LHCN-M2 (cell line): ENCODE results near the gene MYH11. TPM values are rescaled to one million over a fixed set of nuclear protein-coding genes. Genes with fewer than 3 reads are reported as not detected.
"Not testable (repeated sequence)": the region's sequence is repeated elsewhere in the genome, so short reads cannot be mapped to it uniquely, and the experiment has no call there.

ENCODE experiments used
- DNase-seq: peaks from one replicate; pipeline ENCODE4 v3.0.0-alpha.2; 2012; ENCODE audit warnings: low read depth
- total RNA-seq: library from RNA; depleted of rRNA; stranded (reverse); fragments of >200 nt; gene quantifications from 2 replicates; pipeline ENCODE4 v1.2.3, GENCODE V29; 2014

Gene MYH11
- total RNA-seq, 1 experiment from 2014 or later, result under 0.01 TPM

GRCh38 chr16:15879255-15879811, 22.5 kb upstream of the MYH11 start:
- peak; percentile 91 for DNase-seq

- DNase-seq, result no peak
Measured at GRCh38 chr16:15876503-15876902, 19.7 kb upstream of the MYH11 start.

GRCh38 chr16:15874745-15875314, 18.0 kb upstream of the MYH11 start:
- peak; percentile 57 for DNase-seq

GRCh38 chr16:15873737-15874136, 16.9 kb upstream of the MYH11 start:
- no peak for DNase-seq

GRCh38 chr16:15873301-15873700, 16.5 kb upstream of the MYH11 start:
- DNase-seq, result no peak

GRCh38 chr16:15870011-15870410, 13.2 kb upstream of the MYH11 start:
- DNase-seq, result no peak

GRCh38 chr16:15866451-15866850, 9.6 kb upstream of the MYH11 start:
- no peak for DNase-seq

- no peak for DNase-seq
Measured at GRCh38 chr16:15865742-15866141, 8.9 kb upstream of the MYH11 start.

- no peak for DNase-seq
Measured at GRCh38 chr16:15864939-15865338, 8.1 kb upstream of the MYH11 start.

- no peak for DNase-seq
Measured at GRCh38 chr16:15861996-15862395, 5.2 kb upstream of the MYH11 start.

GRCh38 chr16:15858921-15859668, 2.3 kb upstream of the MYH11 start:
- no peak for DNase-seq

GRCh38 chr16:15857724-15858560, 1.1 kb upstream of the MYH11 start:
- DNase-seq, result no peak

- DNase-seq, result no peak
Measured at GRCh38 chr16:15856182-15856581, 646 bp downstream of the MYH11 start.

GRCh38 chr16:15855704-15856003, 1.2 kb downstream of the MYH11 start:
- no peak for DNase-seq

- DNase-seq, result no peak
Measured at GRCh38 chr16:15854906-15855703, 1.7 kb downstream of the MYH11 start.

GRCh38 chr16:15854061-15854460, 2.8 kb downstream of the MYH11 start:
- DNase-seq, result no peak

GRCh38 chr16:15853021-15853420, 3.8 kb downstream of the MYH11 start:
- DNase-seq, result no peak

- not testable (repeated sequence) for DNase-seq
Measured at GRCh38 chr16:15850555-15850954, 6.3 kb downstream of the MYH11 start.

- DNase-seq, result no peak
Measured at GRCh38 chr16:15849209-15849981, 7.4 kb downstream of the MYH11 start.

- DNase-seq, result no peak
Measured at GRCh38 chr16:15847611-15848175, 9.1 kb downstream of the MYH11 start.
